Eye (tissue), 1 donor: ENCODE data around the gene CSNK1G2.

ENCODE experiments used
- DNase-seq: peaks from one replicate; pipeline ENCODE4 v3.0.0-alpha.2; 2015

The CSNK1G2 gene

DNA sequence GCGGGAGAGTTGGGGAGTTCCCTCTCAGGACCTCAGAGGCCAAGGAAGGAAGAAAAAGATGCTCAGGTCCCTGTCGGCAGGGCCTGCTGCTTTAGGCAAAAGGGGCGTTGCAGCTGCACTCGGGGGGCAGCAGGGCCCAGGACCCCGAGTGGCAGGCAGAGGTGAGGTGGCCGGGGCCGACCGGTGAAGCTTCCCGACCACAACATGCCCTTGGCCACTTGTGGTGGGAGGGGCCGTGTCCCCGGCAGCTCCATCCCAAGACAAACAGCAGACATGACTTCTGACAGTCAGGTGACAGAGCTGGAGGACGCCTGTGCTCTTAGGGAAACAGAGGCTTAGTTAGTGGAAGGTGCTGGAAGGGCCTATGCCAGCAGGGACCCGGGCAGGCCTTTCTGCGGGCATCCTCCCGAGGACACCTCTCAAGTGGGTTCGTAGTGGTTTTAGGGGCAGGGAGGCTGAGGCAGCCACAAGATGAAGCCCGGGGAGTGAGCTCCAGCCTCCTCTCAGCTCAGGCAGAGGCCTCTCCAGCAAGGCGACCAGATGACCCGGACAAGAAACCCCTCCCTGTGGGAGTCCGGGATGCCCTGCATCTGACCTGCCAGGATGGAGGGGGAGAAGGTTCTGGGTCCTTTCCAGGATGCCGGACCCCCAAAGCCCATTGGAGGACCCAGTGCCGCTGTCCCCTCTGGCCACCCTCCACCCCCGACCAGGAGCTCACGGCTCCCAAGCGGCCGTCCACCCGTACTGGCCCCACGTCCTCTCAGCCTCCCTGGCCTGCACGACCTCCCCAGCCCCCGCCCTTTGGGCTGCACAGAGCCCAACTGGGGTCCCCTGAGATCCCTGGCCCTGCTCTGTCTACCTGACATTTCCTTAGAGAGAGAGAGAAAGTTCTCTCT lies 50.3 kb downstream of the CSNK1G2 start:
- DNase-seq = no peak

- no peak for DNase-seq
These were observed 51.8 kb downstream of the CSNK1G2 start for GRCh38 chr19:1992759-1993260.

DNA sequence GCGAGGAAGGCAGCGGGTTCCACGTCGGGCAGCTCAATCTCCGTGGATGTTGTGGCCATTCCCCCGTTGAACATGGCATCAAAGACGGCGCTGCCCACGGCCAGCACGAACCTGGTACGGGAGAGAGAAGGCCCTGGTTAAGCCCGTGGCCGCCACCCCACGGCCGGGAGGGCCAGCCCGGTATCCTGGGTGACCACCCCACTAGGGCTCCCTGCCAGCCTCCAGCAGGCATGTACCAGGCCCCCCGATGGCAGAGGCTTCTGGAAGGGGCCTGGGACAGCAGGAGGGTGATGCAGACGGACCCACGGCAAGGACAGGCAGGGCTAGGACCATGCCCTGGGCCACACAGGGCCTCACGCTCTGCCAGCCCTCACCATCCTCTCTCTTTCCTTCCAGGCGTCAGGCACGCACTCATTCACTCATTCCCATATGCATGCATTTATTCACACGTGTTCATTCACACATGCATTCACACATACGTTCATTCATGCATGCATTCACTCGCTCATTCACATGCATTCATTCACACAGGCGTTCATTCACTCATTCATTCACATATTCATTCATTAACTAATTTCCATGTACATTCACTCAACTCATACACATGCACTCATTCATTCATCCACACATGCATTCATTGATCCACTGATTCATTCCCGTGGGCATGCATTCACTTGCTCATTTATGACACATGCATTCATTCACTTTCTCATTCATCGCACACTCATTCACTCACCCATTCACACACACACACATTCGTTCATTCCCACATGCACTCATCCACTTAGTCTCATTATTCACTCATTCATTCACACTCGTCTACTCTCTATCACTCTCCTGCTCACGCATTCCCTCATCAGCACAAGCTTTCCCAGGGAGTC lies 56.6 kb downstream of the CSNK1G2 start:
- DNase-seq = no peak

GRCh38 chr19:1998712-1999708 lies 58.0 kb downstream of the CSNK1G2 start:
- DNase-seq = no peak

- no peak for DNase-seq
These were observed 59.0 kb downstream of the CSNK1G2 start for GRCh38 chr19:1999856-2000515.

GRCh38 chr19:2003874-2004273 lies 62.9 kb downstream of the CSNK1G2 start:
- no peak for DNase-seq

GRCh38 chr19:2010135-2010668 lies 69.2 kb downstream of the CSNK1G2 start:
- DNase-seq = no peak

DNA sequence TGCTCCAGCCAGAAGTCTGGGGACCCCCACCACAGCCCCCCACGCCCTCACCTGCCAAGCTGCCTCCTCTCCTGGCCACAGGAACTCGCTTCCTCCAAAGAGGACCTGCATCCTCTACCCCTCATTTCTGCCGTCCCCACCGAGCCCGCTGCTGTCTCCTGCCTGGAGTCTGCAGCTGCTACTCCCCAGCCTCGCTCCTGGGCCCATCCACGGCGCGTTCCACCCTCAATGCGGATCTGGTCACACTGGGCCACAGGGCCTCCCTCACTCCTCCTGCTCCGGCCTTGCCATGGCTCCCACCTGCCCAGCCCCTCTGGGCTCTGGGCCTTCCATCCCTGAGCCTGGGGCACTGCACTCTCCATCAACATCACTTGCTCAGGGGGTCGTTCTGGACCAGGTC lies 70.2 kb downstream of the CSNK1G2 start:
- DNase-seq = no peak

DNA sequence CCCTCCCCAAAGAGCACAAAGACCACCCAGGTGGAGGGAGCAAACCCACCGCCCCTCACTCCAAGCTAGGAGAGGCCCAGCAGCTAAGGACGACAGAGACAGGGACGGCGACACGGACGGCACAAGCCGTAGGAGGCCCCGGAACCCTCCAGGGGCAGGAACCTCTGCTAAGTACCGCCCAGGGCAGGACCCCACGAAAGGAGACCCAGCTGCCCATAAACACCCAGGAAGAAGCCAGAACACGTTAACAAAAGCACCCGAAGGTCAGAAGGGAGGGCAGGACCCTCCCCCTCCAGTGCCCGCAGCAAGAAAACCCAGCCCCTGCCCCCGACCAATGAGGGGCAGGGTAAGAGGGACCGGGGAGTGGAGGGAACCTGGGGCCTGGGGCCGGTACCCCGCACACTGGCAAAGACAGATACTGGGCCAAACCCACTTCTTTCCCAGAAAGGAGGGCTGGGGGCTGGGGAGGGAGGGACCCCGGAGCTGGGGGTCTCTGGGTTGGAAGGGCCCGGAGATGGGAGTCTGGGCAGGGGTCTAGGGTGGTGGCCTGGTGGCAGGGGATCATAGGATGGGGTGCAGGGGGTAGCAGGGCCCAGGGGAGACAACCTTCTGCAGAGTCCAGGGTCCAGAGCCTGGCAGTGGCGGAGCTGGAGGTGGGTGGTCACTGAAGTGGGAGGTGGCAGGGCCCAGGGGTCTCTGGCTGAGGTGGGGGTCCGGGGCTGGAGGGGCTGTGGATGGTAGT lies 72.1 kb downstream of the CSNK1G2 start:
- no peak for DNase-seq

DNA sequence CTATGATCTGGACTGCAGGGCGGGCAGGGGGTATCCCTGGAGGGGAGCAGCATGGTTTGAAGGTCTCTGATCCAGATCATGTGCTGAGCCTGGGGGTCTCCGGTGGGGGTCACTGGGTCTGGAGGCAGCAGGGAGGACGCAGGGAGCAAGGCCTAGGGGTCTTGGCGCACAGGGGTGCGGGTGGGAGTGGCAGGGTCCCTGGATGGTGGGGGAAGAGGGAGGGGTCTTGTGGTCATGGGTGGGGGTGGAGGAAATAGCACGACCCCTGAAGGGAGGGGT lies 72.7 kb downstream of the CSNK1G2 start:
- no peak for DNase-seq

DNA sequence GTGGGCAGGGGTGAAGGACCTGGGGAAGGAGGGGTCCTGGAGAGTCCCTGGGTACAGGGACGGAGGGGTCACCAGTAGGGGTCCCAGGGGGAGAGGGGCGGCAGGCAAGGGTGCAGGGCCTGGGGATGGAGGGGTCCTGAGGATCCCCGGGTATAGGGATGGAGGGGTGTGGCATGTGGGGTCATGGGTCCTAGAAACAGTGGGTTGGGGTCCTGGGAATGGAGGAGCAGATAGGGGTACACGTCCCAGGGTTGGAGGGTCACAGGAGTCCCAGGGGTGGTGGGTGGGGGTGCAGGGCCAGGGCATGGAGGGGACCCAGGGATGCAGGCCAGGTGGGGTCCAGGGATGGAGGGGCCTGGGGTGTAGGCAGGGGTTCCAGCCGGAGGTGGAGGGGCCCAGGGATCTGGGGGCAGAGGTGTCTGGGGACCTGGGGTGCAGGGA lies 73.2 kb downstream of the CSNK1G2 start:
- DNase-seq = no peak

DNA sequence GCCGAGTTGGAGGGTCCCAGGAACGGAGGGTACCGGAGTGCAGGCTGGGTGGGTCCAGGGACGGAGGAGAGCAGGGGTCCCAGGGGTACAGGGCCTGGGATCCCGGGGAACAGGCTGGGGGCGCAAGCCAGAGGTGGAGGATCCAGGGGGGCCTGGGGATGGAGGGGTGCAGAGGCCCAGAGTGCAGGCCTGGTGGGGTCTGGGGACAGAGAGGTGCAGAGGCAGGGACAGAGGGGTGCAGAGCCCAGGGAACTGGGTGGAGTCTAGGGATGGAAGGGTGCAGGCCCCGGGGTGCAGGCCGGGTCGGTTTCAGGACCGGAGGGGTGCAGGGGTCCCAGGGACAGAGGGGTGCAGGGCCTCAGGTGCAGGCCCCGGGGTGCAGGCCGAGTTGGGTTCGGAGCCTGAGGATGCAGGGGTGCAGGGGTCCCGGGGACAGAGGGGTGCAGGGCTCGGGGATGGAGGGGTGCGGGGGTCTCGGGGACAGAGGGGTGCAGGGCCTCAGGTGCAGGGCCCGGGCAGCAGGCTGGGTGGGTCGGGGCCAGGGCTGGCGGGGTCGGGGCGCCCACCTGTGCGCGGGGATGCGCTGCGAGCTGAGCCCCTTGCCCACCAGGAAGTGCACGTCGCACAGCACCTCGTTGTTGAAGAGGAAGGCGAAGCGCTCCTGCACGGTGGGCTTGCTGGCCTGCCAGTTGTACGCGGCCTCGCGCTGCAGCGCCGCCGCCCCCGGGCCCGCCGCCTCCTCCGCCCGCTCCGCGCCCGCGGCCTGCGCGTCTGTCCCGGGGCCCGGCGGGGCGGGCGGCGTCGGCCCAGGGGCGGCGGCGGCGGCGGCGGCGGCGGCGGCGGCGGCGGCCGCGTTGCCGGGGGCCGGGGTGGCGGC lies 74.0 kb downstream of the CSNK1G2 start:
- DNase-seq = peak; percentile 43

DNA sequence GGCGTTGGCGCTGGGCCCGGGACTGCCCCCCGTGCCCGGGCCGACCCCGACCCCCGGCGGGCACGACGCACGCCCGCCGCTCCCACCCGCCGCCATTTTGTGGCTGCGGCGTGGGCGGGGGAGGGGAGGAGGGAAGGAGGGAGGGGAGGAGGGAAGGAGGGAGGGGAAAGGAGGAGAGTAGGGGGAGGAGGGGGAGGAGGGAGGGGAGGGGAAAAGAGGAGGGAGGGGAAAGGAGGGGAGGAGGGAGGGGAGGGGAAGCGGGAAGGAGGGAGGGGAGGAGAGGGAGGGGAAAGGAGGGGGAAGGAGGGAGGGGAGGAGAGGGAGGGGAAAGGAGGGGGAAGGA lies 74.6 kb downstream of the CSNK1G2 start, which contains the start of gene BTBD2:
BTBD2 (minus strand) TSS at position 107 of the 343 bp plus-strand sequence; CDS start at position 96, 11 bp downstream.
- peak; percentile 85 for DNase-seq

DNA sequence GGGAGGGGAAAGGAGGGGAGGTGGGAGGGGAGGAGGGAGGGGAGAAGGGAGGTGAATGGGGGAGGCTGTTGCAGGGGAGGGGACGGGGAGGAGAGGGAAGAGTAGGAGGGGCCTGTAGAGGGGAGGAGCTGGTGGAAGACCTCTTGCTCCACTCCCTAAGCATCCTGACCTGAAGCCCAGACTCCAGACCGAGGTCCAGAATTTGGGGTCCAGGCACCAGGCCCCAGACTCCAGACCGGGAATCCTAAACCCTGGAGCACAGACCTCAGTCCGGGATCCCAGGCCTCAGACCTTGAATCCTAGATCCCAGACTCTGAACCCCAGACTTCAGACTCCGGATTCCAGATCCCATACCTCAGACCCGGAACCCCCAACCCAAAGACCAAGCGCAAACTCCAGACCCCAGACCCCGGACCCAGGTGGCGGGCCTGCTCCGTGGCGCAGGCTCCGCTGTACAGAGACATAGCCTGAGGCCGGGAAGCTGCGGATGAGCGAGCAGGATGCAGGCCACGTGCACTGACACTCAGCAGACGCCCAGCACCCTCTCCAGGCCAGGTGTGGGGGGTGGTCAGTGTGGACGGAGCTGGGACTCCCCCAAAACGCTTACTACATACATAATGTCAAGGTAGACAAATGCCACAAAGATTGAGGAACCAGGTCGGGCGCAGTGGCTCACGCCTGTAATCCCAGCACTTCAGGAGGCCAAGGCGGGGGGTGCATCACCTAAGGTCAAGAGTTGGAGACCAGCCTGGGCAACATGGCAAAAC lies 75.3 kb downstream of the CSNK1G2 start:
- peak; percentile 87 for DNase-seq

GRCh38 chr19:2018752-2019151 lies 77.8 kb downstream of the CSNK1G2 start:
- no peak for DNase-seq

DNA sequence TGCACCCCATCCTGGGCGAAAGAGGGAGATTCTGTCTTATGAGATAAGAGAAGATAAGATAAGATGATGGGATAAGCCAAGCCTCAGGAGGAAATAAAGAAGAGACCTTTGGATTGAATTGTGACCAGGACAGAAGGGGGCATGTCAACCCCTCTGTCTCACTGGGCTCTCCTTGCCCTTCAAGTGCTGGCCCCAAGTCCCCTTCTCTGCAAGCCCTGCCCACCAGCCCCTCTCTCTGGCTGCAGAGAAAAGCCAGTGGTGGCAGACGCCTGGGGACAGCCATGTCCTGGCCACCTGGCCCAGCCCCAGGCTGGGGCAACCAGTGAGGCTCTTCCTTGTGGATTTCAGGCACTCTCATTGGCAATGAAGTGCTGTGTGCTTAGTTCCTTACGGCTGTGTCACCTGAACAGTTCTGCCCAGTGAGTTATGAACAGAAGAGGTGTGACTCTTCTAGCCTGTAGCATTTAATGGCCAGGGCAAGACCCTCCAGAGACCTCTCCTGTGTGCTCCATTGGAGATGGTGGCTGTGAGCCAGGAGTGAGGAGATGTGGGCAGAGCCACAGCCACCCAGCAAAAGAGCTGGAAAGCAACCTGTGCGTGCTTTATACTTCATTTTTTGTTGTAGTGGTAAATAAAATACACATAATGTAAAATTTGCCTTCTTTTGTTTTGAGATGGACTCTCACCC lies 80.6 kb downstream of the CSNK1G2 start:
- no peak for DNase-seq

DNA sequence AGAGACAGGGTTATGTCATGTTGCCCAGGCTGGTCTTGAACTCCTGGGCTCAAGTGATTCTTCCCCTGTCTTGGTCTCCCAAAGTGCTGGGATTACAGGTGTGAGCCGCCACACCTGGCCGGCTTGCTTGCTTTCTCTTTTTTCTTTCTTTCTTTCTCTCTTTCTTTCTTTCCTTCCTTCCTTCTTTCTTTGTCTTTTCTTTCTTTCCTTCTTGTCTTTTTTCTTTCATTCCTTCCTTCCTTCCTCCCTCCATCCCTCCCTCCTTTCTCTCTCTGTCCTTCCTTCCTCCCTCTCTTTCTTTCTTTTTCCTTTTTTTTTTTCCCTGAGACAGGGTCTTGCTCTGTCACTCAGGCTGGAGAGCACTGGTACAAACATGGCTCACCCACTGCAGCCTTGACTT lies 81.3 kb downstream of the CSNK1G2 start:
- DNase-seq = no peak

DNA sequence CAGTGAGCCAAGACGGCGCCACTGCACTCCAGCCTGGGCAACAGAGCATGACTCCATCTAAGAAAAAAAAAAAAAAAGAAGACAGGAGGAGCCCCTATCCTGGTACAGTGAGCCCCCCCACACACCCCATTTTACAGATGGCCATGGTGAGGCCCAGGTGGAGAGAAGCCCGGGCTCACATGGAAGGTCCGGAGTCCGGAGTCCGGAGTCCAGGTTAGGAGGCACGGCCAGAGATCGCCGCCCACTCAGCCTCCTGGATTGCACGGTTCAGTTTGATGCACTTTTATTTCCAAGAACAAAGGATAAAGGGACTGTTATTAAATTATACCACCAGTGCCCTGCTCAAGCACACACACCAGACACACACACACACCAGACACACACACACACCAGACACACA lies 85.8 kb downstream of the CSNK1G2 start:
- DNase-seq = no peak
